Stimulated activated CD4-positive, alpha-beta T cell treated with anti-CD3 and anti-CD28 coated beads, Interleukin-4, amount 100 ng/mL, for 48 hours (primary cell): ENCODE measurements around the gene ZNF516.

Source experiments
- DNase-seq, 2 donors: peaks; one replicate each; pipeline ENCODE4 v3.0.0-alpha.2; 2020; ENCODE audit warnings: low read depth in 2 of 2

ZNF516 gene

GRCh38 chr18:76398896-76399612 is 96.0 kb downstream of the ZNF516 start:
- DNase-seq, result peak; percentile 60 to 75

GRCh38 chr18:76398295-76398694 is 96.7 kb downstream of the ZNF516 start:
- DNase-seq, result no peak

- DNase-seq, result no peak
Measured at GRCh38 chr18:76397631-76398030, 97.4 kb downstream of the ZNF516 start.

- DNase-seq, result no peak
Measured at GRCh38 chr18:76396792-76397191, 98.2 kb downstream of the ZNF516 start.

GRCh38 chr18:76395609-76396008 is 99.4 kb downstream of the ZNF516 start:
- DNase-seq, result no peak

- no peak for DNase-seq
Measured at GRCh38 chr18:76394780-76395476, 100.1 kb downstream of the ZNF516 start.

GRCh38 chr18:76392349-76392748 is 102.7 kb downstream of the ZNF516 start:
- DNase-seq, result no peak

- DNase-seq, result no peak
Measured at GRCh38 chr18:76391746-76392145, 103.3 kb downstream of the ZNF516 start.

- DNase-seq, result no peak
Measured at GRCh38 chr18:76391038-76391437, 104.0 kb downstream of the ZNF516 start.

GRCh38 chr18:76390452-76391035 is 104.5 kb downstream of the ZNF516 start:
- no peak for DNase-seq

GRCh38 chr18:76389716-76390115 is 105.3 kb downstream of the ZNF516 start:
- DNase-seq, result no peak

- DNase-seq, result no peak
Measured at GRCh38 chr18:76388891-76389423, 106.1 kb downstream of the ZNF516 start.

- DNase-seq, result no peak
Measured at GRCh38 chr18:76388261-76388660, 106.8 kb downstream of the ZNF516 start.

- DNase-seq, result no peak
Measured at GRCh38 chr18:76387608-76388007, 107.4 kb downstream of the ZNF516 start.

GRCh38 chr18:76386886-76387285 is 108.2 kb downstream of the ZNF516 start:
- DNase-seq, result no peak

- DNase-seq, result no peak
Measured at GRCh38 chr18:76386071-76386470, 109.0 kb downstream of the ZNF516 start.

GRCh38 chr18:76385681-76385975 is 109.4 kb downstream of the ZNF516 start:
- DNase-seq, result no peak

GRCh38 chr18:76384861-76385680 is 110.0 kb downstream of the ZNF516 start:
- DNase-seq, result no peak

- DNase-seq, result no peak
Measured at GRCh38 chr18:76384114-76384790, 110.8 kb downstream of the ZNF516 start.

- DNase-seq, result no peak
Measured at GRCh38 chr18:76383636-76384035, 111.4 kb downstream of the ZNF516 start.

GRCh38 chr18:76382275-76382674 is 112.8 kb downstream of the ZNF516 start:
- DNase-seq, result no peak
